PFSK-1 (cell line): ENCODE measurements around the gene RPL10A.

Source experiments
- POLR2AphosphoS5 ChIP-seq: IDR thresholded peaks from 2 replicates; pipeline ENCODE4 v1.6.1; 2012; ENCODE audit warnings: low read depth, mild to moderate bottlenecking, control low read depth, low read length, moderate library complexity
- SIN3A ChIP-seq: IDR thresholded peaks from 2 replicates; pipeline ENCODE4 v1.6.1; 2012; ENCODE audit warnings: mild to moderate bottlenecking, low read length, moderate library complexity, borderline replicate concordance; ENCODE audit not compliant: insufficient read depth
- TAF1 ChIP-seq: IDR thresholded peaks from 2 replicates; pipeline ENCODE4 v1.6.1; 2012; ENCODE audit warnings: low read length, control low read depth, borderline replicate concordance; ENCODE audit not compliant: insufficient read depth
- TF ChIP-seq, protein P1 (sequence below), 2 experiments: IDR thresholded peaks; 2 replicates each; pipeline versions ENCODE4 v1.6.1 to v1.8.0; 2011 to 2012; ENCODE audit warnings: low read depth in 2 of 2, low read length in 2 of 2, control low read depth in 1 of 2, inconsistent platforms in 1 of 2, mild to moderate bottlenecking in 1 of 2, moderate library complexity in 1 of 2; ENCODE audit not compliant: insufficient read depth in 1 of 2

- TF ChIP-seq, protein P1, sequence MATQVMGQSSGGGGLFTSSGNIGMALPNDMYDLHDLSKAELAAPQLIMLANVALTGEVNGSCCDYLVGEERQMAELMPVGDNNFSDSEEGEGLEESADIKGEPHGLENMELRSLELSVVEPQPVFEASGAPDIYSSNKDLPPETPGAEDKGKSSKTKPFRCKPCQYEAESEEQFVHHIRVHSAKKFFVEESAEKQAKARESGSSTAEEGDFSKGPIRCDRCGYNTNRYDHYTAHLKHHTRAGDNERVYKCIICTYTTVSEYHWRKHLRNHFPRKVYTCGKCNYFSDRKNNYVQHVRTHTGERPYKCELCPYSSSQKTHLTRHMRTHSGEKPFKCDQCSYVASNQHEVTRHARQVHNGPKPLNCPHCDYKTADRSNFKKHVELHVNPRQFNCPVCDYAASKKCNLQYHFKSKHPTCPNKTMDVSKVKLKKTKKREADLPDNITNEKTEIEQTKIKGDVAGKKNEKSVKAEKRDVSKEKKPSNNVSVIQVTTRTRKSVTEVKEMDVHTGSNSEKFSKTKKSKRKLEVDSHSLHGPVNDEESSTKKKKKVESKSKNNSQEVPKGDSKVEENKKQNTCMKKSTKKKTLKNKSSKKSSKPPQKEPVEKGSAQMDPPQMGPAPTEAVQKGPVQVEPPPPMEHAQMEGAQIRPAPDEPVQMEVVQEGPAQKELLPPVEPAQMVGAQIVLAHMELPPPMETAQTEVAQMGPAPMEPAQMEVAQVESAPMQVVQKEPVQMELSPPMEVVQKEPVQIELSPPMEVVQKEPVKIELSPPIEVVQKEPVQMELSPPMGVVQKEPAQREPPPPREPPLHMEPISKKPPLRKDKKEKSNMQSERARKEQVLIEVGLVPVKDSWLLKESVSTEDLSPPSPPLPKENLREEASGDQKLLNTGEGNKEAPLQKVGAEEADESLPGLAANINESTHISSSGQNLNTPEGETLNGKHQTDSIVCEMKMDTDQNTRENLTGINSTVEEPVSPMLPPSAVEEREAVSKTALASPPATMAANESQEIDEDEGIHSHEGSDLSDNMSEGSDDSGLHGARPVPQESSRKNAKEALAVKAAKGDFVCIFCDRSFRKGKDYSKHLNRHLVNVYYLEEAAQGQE (IDR thresholded peaks at IDR 0.05; ENCODE audit: insufficient read depth in 1 of 2, low read depth in 2 of 2, low read length in 2 of 2) = no peak
- TF ChIP-seq POLR2AphosphoS5 (no peak), TAF1 (no peak), SIN3A (no peak)
Measured at GRCh38 chr6:35484921-35485392, 16.8 kb downstream of the RPL10A start.
